Central memory CD8-positive, alpha-beta T cell (primary cell): ENCODE results near the gene TSHZ1.

Source experiments
- ATAC-seq: fragments of 150-1000 bp; cut with Tn5 transposase; replicated peaks from 2 replicates; pipeline ENCODE4 v1.10.0; 2022; ENCODE audit warnings: mild to moderate bottlenecking, moderate FRiP score, moderate number of reproducible peaks; ENCODE audit not compliant: poor library complexity, severe bottlenecking; ENCODE audit errors: extremely low read depth
- DNase-seq, 2 donors: peaks; one replicate each; pipeline ENCODE4 v3.0.0; 2021; ENCODE audit warnings: low spot score in 2 of 2
- H3K27ac Mint-ChIP-seq: one replicate; pipeline ENCODE4 v1.8.0; 2022; ENCODE audit warnings: low read depth, mild to moderate bottlenecking, moderate library complexity, mixed read lengths
- H3K27me3 Mint-ChIP-seq: one replicate; pipeline ENCODE4 v1.8.0; 2022; ENCODE audit warnings: mixed read lengths
- H3K36me3 Mint-ChIP-seq: one replicate; pipeline ENCODE4 v1.8.0; 2022; ENCODE audit warnings: mild to moderate bottlenecking, moderate library complexity, mixed read lengths; ENCODE audit not compliant: insufficient read depth
- H3K4me1 Mint-ChIP-seq: one replicate; pipeline ENCODE4 v1.8.0; 2022; ENCODE audit warnings: mixed read lengths
- H3K4me3 Mint-ChIP-seq: one replicate; pipeline ENCODE4 v1.8.0; 2022; ENCODE audit warnings: mild to moderate bottlenecking, moderate library complexity, mixed read lengths
- H3K9me3 Mint-ChIP-seq: one replicate; pipeline ENCODE4 v1.8.0; 2022; ENCODE audit warnings: mixed read lengths

Gene TSHZ1

DNA sequence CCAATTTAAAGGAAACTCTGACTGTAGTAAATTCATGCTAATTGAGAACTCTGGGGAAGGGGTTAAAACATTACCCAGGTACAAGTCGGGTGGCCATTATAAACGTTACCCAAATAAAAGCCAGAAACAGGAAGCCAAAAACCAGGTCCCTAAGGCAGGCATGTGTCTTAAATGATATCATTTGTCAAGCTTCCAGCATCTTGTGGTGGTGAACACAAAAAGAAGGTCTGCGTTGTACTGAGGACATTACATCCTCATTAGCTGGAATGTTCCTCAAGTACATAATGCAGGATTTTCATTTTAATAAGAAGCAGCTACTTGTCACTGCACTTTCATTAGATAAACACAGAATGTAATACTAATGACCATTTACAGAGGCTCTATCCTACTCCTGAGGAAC, 12.6 kb upstream of the TSHZ1 start:
- Mint-ChIP-seq H3K27me3 (no peaks in the 10 kb centered on the region), H3K27ac (no peak overlapping the region), H3K36me3 (peaks cover 20% of the 10 kb centered on the region), H3K4me3 (no peak overlapping the region), H3K4me1 (peaks cover 18% of the 10 kb centered on the region), H3K9me3 (no peaks in the 10 kb centered on the region)
- no peak for ATAC-seq
- no peak for DNase-seq

DNA sequence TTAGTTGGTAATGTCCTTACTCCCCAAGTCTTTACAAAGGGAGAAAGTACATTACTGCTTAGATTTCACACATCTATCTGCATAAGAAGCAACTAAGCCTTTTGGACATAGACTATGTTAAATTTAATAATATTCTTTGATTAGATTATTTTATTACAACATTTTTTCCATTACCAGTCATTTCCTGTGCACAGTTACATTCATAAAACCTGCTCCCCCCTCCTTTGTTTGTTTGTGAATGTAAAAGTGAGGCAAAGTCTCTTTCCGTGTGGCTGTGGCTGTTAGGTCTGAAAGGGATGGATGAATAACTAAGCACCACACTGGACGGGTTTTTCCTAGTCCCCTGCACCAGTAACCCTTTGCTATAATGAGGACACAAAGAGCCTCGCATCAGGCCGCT, 11.3 kb upstream of the TSHZ1 start:
- Mint-ChIP-seq H3K27ac (no peak overlapping the region), H3K27me3 (no peaks in the 10 kb centered on the region), H3K9me3 (no peaks in the 10 kb centered on the region), H3K4me3 (no peak overlapping the region), H3K4me1 (peaks cover 18% of the 10 kb centered on the region), H3K36me3 (peaks cover 20% of the 10 kb centered on the region)
- ATAC-seq, result no peak
- no peak for DNase-seq

DNA sequence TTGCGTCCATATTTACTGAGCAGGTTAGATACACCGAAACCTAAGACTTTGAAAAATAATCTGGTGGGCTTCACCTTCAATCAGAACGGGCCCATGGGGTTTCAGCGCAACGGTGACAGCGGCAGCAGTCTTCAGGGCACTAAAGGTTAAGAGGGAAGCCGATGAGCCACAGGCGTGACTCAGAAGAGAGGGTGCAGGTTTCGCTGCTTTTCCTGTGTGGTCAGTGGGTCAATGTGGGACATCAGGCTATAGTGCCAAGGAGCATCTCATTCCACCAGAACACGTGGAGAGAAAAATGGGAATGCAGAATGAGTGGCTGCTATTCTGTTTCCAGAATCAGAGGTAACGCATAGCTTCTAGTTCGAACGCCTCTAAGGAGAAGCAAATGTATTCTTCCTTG, 10.5 kb upstream of the TSHZ1 start:
- ATAC-seq, result no peak
- H3K27ac Mint-ChIP-seq, result no peak overlapping the region
- DNase-seq, result no peak
- peaks cover 20% of the 10 kb centered on the region for H3K36me3 Mint-ChIP-seq
- no peaks in the 10 kb centered on the region for H3K9me3 Mint-ChIP-seq
- no peak overlapping the region for H3K4me3 Mint-ChIP-seq
- no peaks in the 10 kb centered on the region for H3K27me3 Mint-ChIP-seq
- peaks cover 21% of the 10 kb centered on the region for H3K4me1 Mint-ChIP-seq

DNA sequence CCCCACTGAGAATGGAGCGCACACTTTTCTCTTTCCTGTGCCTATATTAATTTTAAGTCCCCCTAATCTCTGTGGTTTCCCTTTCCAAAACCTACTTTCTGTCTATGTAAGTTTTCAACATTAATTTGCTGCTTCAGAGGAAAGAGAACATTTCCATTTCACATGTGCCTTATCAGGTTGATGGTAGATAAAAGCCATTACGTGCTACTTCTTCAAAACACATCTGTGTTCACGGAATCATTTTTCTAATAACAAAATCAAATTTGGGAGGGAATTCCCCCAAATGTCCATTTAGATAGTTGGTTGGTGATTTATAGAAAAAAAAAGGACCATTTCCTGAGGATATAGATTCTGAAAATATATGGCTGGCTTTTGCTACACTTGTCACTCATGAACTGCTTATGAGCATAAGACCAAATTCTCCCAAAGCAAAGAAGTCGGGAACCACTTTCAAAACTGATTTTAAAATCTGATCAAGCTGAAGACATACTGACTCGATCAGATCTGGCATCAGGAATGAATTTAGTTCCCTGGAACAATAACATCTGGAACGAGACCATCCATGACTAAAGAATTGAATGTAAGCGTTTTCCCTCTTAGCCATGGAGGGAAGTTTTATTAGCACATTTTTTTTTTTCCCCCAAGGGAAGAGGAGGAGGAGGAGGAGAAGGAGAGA, 9.9 kb upstream of the TSHZ1 start:
- H3K4me3 Mint-ChIP-seq, result no peak overlapping the region
- no peaks in the 10 kb centered on the region for H3K9me3 Mint-ChIP-seq
- peaks cover 28% of the 10 kb centered on the region for H3K4me1 Mint-ChIP-seq
- no peak for DNase-seq
- H3K36me3 Mint-ChIP-seq, result peaks cover 21% of the 10 kb centered on the region
- H3K27me3 Mint-ChIP-seq, result no peaks in the 10 kb centered on the region
- no peak for ATAC-seq
- H3K27ac Mint-ChIP-seq, result no peak overlapping the region

DNA sequence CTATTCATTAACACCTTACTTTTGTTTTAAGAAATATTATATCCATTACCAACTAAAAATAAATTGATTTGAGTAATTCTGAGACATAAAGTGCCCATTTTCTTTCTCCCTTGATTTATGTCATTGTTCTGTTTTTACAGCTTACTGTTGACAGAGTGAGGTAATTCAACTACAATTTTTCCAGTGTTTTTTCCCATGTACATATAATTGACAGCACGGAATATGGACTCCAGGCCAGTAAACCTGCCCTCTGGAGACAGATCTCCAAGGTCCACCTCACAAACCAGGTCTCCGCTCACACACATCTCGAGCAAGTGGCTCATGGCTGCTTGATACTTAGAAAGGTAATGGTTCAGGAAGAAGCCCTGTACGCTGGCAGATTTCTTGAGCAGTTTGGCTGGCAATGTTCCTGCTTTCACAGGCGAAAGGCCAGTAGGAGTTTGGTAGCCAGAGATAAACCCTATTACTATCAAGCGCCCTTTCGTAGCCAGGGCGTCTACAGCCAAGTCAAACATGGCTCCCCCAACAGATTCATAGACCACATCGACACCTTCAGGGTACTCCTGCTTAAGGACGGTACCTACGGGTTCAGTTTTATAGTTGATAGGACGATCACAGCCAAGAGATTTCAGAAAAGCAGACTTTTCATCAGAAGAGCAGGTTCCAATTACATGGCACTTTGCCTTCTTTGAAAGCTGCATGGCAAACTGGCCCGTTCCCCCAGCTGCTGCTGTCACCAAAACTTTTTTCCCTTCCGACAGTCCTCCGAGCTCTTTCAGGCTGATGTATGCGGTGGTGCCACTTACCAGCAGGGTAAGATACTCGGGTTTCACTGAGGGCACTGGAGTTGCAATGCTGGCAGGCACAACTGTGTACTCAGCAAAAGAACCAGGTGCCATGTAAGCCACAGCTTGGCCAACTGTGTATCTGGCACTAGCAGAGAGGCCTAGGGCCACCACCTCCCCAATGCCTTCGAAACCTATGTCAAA, 9.0 kb upstream of the TSHZ1 start:
- DNase-seq, result no peak
- H3K4me1 Mint-ChIP-seq, result peaks cover 36% of the 10 kb centered on the region
- no peak overlapping the region for H3K4me3 Mint-ChIP-seq
- ATAC-seq, result no peak
- H3K36me3 Mint-ChIP-seq, result peaks cover 21% of the 10 kb centered on the region
- no peaks in the 10 kb centered on the region for H3K9me3 Mint-ChIP-seq
- H3K27me3 Mint-ChIP-seq, result no peaks in the 10 kb centered on the region
- H3K27ac Mint-ChIP-seq, result no peak overlapping the region

DNA sequence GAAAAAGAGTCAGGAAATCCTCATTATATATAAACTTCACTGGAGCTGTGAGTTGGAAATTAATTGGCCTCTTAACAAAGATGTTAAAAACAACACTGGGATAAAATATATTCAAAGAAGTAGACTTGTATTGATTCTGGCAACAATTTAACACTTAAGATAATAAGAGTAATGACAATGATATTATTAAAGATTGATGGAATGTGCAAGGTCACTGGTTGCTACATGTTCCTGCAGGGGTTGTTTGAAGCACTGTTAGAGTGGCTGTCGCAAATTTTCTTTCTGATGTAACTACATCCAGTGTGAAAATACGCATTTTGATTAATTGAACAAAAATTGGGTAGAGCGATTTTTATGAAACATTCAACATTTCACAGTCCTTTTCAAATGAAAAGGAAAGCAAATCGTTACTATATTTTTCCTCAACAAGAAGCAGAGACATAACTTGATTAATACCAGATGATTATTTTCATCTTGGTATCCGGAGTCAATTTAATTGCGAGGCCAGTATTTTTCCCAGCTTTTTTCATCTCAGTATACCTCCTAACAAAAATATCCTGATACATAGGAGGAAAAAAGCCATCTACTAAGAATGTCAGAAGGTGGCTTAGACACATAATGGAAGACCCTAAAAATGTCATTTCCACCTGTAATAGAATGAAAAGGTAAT, 7.8 kb upstream of the TSHZ1 start:
- H3K27ac Mint-ChIP-seq, result peak overlapping the region; percentile 10

DNA sequence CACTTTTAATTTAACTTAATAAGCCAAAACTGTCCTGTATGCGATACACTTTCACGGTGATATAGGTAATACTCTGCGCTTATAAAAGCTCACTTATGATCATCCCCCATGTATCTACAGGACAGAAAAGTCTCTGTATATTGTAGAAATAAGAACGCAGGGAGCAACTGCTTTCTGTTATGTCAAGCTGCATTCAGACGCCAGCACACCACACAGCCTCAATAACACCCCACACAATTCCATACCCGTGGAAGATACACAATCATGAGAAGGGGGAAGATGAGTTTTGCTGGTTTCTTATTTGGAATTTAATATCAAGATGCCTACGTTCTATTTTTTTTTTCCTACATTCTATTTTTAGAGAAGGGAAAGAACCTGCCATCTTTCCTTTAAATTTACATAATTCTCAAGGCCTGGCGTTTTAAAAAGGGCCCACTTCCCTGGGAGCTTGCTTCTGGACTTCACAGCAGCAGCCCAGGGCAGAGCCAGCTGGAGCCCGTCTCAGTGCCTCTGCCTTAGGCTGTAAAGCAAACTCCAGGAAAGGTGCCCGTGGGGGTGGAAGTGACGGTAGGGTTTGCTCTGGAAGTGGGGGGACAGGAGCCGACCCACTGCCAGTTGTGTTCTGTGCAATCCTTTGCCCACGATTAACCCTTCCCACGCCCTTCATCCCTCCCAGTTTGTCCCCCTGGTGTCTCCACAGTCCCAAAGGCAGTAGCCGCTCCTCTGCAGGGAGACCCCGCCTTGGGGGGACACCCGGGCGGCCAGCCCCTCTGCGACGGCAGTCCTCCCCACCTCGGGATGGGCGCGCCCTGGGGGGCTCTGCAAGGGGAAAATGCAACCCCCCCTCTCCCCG, 7.0 kb upstream of the TSHZ1 start:
- H3K4me1 Mint-ChIP-seq, result peaks cover 47% of the 10 kb centered on the region
- ATAC-seq (no peak), DNase-seq (no peak)
- H3K36me3 Mint-ChIP-seq, result peaks cover 26% of the 10 kb centered on the region
- no peak overlapping the region for H3K4me3 Mint-ChIP-seq
- H3K9me3 Mint-ChIP-seq, result no peaks in the 10 kb centered on the region
- peak overlapping the region; percentile 10 for H3K27ac Mint-ChIP-seq
- no peaks in the 10 kb centered on the region for H3K27me3 Mint-ChIP-seq

More for the DNA sequence above, 7.8 kb upstream of the TSHZ1 start:
- H3K4me3 Mint-ChIP-seq, result no peak overlapping the region
- DNase-seq (no peak), ATAC-seq (no peak)
- no peaks in the 10 kb centered on the region for H3K27me3 Mint-ChIP-seq
- no peaks in the 10 kb centered on the region for H3K9me3 Mint-ChIP-seq
- peaks cover 22% of the 10 kb centered on the region for H3K36me3 Mint-ChIP-seq
- H3K4me1 Mint-ChIP-seq, result peaks cover 49% of the 10 kb centered on the region

DNA sequence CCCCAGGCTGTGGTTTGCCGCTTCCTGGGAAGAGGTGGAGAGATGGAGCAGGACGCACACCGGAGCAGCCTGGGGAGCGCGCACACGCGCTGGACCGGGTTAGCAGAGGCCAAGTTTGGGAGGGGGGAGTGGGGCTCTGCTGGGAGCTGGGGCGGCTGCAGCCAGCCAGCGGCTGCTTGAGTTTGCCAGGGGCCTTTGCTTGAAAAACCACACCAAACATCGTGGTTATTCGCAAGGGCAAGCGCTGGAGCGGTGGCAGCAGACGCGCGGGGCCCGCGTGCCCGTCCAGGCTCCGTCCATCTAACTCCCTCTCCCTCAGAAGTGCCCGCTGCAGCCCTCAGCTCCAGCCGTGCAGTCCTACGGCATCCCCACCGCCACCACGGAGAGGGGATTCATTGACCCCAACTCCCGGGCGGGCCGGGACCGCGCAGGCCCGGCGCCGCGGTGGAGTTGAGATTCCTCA, 6.3 kb upstream of the TSHZ1 start:
- Mint-ChIP-seq H3K4me1 (peaks cover 46% of the 10 kb centered on the region), H3K9me3 (no peaks in the 10 kb centered on the region), H3K36me3 (peaks cover 26% of the 10 kb centered on the region), H3K27me3 (no peaks in the 10 kb centered on the region), H3K27ac (no peak overlapping the region), H3K4me3 (no peak overlapping the region)
- ATAC-seq (no peak), DNase-seq (no peak)

DNA sequence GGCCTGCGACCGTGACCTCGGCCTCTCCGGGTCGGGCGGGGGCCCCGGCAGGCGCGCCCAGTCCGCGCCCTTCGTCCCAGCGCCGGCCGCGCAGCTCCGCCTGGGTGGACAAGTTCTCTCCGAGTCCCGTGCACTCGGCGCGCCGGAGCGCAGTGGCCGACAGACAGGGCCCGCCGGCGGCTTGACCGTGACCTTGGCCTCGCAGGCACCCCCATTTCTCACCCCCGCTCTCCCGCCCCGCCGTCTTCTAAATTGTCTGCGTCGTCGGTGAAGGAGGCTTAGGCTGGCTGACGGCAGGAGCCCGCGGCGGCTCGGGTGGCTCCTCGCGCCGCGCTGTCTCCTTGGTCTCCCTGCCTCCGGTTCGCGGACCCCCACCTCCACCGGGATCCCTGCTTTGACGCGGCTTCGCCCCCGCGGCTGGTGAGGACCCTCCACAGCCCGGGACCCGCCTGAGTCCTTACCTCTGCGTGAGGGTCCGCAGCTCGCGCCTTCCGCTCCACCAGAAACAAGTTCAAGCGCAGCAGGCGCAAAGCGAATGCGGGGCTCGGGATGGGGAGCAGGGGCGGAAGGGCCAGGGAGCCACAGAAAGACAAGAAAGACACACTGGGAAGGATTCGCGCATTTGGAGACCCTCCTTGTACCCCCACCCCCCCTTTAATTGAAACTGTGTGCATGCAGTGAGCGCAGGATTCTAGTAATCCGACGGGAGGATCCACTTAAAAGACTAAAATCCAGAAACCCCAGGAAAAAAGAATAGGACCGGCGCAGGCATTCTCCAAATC, 5.7 kb upstream of the TSHZ1 start:
- no peaks in the 10 kb centered on the region for H3K9me3 Mint-ChIP-seq
- peak overlapping the region; percentile 98 for H3K4me3 Mint-ChIP-seq
- DNase-seq, result no peak
- no peak for ATAC-seq
- H3K27ac Mint-ChIP-seq, result peak overlapping the region; percentile 78
- no peaks in the 10 kb centered on the region for H3K27me3 Mint-ChIP-seq
- peaks cover 43% of the 10 kb centered on the region for H3K4me1 Mint-ChIP-seq
- peaks cover 21% of the 10 kb centered on the region for H3K36me3 Mint-ChIP-seq

DNA sequence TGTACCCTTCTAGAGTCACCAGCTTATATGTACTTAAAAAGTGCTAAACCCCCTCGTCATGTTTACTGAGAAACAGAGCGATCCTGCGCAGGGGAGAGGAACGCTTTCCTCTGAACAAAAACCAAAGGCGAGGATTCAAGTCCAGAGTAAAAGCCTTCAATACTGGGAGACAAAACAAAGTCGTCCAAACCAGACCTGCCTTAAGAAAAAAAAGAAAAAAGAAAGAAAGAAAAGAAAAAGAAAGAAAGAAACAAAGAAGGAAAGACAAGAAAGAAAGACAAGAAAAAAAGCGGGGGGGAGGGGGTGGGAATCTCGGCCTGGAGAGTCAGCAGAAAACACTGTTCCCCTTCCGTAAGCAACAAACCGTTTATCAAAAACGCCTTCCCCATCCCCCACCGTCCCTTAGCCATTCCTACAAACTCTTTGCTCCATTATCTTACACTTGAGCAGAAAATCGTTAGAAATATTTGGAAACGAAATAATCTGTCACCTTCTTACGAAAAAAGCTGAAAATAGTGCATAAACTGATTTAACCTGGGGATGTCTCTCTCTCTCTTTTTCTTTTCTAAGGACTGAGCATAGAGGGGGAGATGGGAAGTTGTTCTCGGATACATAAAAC, 5.0 kb upstream of the TSHZ1 start:
- ATAC-seq, result no peak
- no peak for DNase-seq
- Mint-ChIP-seq H3K4me1 (peaks cover 50% of the 10 kb centered on the region), H3K9me3 (no peaks in the 10 kb centered on the region), H3K36me3 (peaks cover 24% of the 10 kb centered on the region), H3K27me3 (no peaks in the 10 kb centered on the region), H3K27ac (peak overlapping the region; percentile 78), H3K4me3 (peak overlapping the region; percentile 98)
